ENCODE measurements around the gene TANGO2. TPM values are rescaled to one million over a fixed set of nuclear protein-coding genes. Genes with fewer than 3 reads are reported as not detected.

The TANGO2 gene
- polyA plus RNA-seq, 1 of the 3 experiments (the other 2 are of a cell fraction) = 20.7 TPM

DNA sequence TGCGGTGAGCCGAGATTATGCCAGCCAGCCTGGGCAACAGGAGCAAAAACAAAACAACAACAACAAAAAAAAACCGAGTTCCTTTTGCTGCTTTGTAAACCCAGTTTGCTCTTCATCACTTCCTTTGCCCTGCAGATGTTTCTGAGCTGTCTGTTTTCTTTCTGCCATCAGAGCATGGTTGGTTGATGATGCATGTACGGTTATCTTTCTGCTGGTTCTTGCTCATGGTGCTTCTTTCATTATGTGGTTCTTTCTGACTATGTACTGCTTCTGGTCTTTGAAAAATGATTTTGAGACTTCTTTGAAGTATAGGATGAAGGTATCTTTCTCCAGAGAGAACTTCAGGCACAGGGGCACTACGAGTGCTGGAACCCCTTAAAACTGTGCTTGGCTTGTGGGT, 13.2 kb downstream of the TANGO2 start:
- H3K9me2 ChIP-seq = no peaks in the 10 kb centered on the region
- POLR2A ChIA-PET = no interaction called here
- H3K4me1 ChIP-seq (ENCODE audit: control insufficient read depth in 1 of 2, insufficient read depth in 2 of 2, low read depth in 1 of 2, low read length in 1 of 2) = peaks cover 0 to 26% of the 10 kb centered on the region in 2 experiments; a peak in 1 of 4 replicates
- H4K20me1 ChIP-seq (ENCODE audit: insufficient read depth) = 0 out of 2 replicates have a peak, but pooled peaks cover 9% of the 10 kb centered on the region
- no peak for DNase-seq
- H3K9ac ChIP-seq = no peak overlapping the region
- no peaks in the 10 kb centered on the region for H3K36me3 ChIP-seq (replicated peaks in 1 of 2; ENCODE audit: control insufficient read depth in 1 of 2, insufficient read depth in 2 of 2, low read length in 1 of 2)
- WGBS (ENCODE audit: low lambda C conversion rate) = 86% methylated on average over 5 of the region's 5 CpGs
- CTCF ChIA-PET = interaction anchor here (1.0 kb wide), 1 partner anchor 19 kb away, joined by 3 read pairs; no protein-coding TSS in a partner anchor
- H3F3A ChIP-seq (replicated peaks; ENCODE audit: insufficient read depth) = no peaks in the 10 kb centered on the region
- H3K27me3 ChIP-seq (ENCODE audit: insufficient read depth) = no peaks in the 10 kb centered on the region
- H3K9me3 ChIP-seq = no peaks in the 10 kb centered on the region
- H3K79me2 ChIP-seq (ENCODE audit: insufficient read depth) = peaks cover 21% of the 10 kb centered on the region; the same call in 1 of the 2 replicates
- H3K4me3 ChIP-seq (ENCODE audit: low read depth in 2 of 2, low read length in 1 of 2) = no peak overlapping the region
- no peak overlapping the region for H2AFZ ChIP-seq (ENCODE audit: low read depth)
- no peak for TF ChIP-seq TEAD4 (IDR thresholded peaks at IDR 0.05; ENCODE audit: borderline replicate concordance, insufficient read depth)
- H3K27ac ChIP-seq (ENCODE audit: low read depth in 2 of 2, low read length in 1 of 2) = no peak overlapping the region
- H3K4me2 ChIP-seq = no peak overlapping the region

DNA sequence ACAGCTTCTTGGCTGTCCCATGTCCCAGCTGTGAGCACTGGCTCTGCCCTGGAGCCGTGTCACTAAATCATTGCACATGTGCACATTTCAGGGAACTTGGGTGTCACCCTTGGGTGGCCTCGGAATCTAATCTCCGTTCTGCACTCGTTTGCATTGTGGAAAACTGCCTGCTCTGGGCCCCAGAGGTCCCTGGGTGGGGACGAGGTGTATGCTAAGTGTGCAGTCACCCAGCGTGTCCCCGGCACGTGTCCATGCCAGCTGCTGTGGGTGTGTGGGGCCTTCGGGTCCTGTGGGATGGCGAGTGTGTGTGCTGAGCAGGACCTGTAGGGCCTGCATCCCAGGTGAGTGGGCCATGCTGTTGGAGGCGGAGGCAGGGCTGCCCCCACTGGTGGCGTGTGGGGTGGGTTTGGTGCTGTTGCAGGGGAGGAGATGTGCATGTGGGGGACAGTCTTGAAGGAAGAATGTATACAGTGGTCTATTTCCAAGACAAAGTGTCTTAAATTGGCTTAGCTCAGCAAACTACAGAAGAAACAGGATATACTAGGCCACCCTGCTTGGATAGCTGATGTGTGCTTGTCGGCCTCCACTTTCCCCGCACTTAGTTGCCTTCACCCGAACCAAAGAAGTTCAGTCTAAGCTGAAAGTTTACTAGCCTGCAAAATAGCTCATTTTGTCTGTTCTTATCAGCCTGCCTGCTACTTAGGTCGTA, 14.6 kb downstream of the TANGO2 start:
- Histone ChIP-seq H3K4me3 (ENCODE audit: low read depth in 2 of 2, low read length in 1 of 2) (no peak overlapping the region), H4K20me1 (ENCODE audit: insufficient read depth) (0 out of 2 replicates have a peak, but pooled peaks cover 7% of the 10 kb centered on the region), H3K27me3 (ENCODE audit: insufficient read depth) (no peaks in the 10 kb centered on the region), H3K36me3 (replicated peaks in 1 of 2; ENCODE audit: control insufficient read depth in 1 of 2, insufficient read depth in 2 of 2, low read length in 1 of 2) (no peaks in the 10 kb centered on the region), H3K79me2 (ENCODE audit: insufficient read depth) (peaks cover 16% of the 10 kb centered on the region; the same call in 1 of the 2 replicates), H3F3A (replicated peaks; ENCODE audit: insufficient read depth) (no peaks in the 10 kb centered on the region), H3K9ac (no peak overlapping the region), H3K9me3 (no peaks in the 10 kb centered on the region), H3K4me1 (ENCODE audit: control insufficient read depth in 1 of 2, insufficient read depth in 2 of 2, low read depth in 1 of 2, low read length in 1 of 2) (peaks cover 0 to 18% of the 10 kb centered on the region in 2 experiments; a peak in 1 of 4 replicates), H3K4me2 (no peak overlapping the region), H2AFZ (ENCODE audit: low read depth) (no peak overlapping the region), H3K9me2 (no peaks in the 10 kb centered on the region), H3K27ac (ENCODE audit: low read depth in 2 of 2, low read length in 1 of 2) (no peak overlapping the region)
- TF ChIP-seq FOXJ3 (CRISPR knock-in tag; IDR thresholded peaks at IDR 0.05) (no peak), TAF1 (IDR thresholded peaks at IDR 0.05; ENCODE audit: borderline replicate concordance, low read depth, low read length) (no peak), SIN3A (IDR thresholded peaks at IDR 0.05; ENCODE audit: borderline replicate concordance, low read depth, low read length) (no peak), CHD2 (IDR thresholded peaks at IDR 0.05; ENCODE audit: low read length, partially characterized antibody) (no peak), REST (IDR thresholded peaks at IDR 0.05; ENCODE audit: low read depth, low read length) (no peak), EP300 (IDR thresholded peaks at IDR 0.05; ENCODE audit: borderline replicate concordance in 1 of 2, low read depth in 1 of 2, low read length in 1 of 2) (no peak), USF2 (IDR thresholded peaks at IDR 0.05; ENCODE audit: borderline replicate concordance, low read depth, low read length) (no peak), FOXM1 (IDR thresholded peaks at IDR 0.05; ENCODE audit: low read depth) (no peak), TCF12 (IDR thresholded peaks at IDR 0.05) (no peak), GABPA (IDR thresholded peaks at IDR 0.05; ENCODE audit: low read depth) (no peak), MXI1 (IDR thresholded peaks at IDR 0.05; ENCODE audit: low read depth, low read length) (no peak), ELF1 (IDR thresholded peaks at IDR 0.05) (no peak), YY1 (IDR thresholded peaks at IDR 0.05; ENCODE audit: low read depth) (no peak), RXRA (IDR thresholded peaks at IDR 0.05; ENCODE audit: borderline replicate concordance, low read depth) (no peak), GATA2 (CRISPR knock-in tag; IDR thresholded peaks at IDR 0.05) (no peak)
- ChIA-PET CTCF (no interaction called here), POLR2A (no interaction called here)
- WGBS (ENCODE audit: low lambda C conversion rate) = 91% methylated on average over 16 of the region's 16 CpGs
- no peak for DNase-seq
